HepG2 (cell line): ENCODE measurements around the gene SMYD5. TPM values are rescaled to one million over a fixed set of nuclear protein-coding genes. Genes with fewer than 3 reads are reported as not detected.
A peak's percentile ranks its signal among the peaks of the same experiment; 100 is the strongest.

Experiments
- CAMTA2 ChIP-seq: sonication (generic); formaldehyde crosslinking; IDR thresholded peaks from 2 replicates; pipeline ENCODE4 v1.4.0; 2020; ENCODE audit warnings: mild to moderate bottlenecking, missing genetic modification reagents, borderline replicate concordance
- ELK4 ChIP-seq: sonication (generic); formaldehyde crosslinking; IDR thresholded peaks from 2 replicates; pipeline ENCODE4 v1.9.0; 2021; ENCODE audit warnings: missing genetic modification reagents, borderline replicate concordance
- ETV5 ChIP-seq: IDR thresholded peaks from 2 replicates; pipeline ENCODE4 v1.6.1; 2018; ENCODE audit warnings: missing biosample characterization, missing genetic modification reagents, inconsistent platforms, borderline replicate concordance
- EZH2 ChIP-seq: conservative IDR thresholded peaks from 2 replicates; pipeline ENCODE4 v1.6.1; 2012; ENCODE audit warnings: mild to moderate bottlenecking, low read depth, low read length, moderate library complexity
- KDM2A ChIP-seq: sonication (generic); formaldehyde crosslinking; IDR thresholded peaks from 2 replicates; pipeline ENCODE4 v1.4.0; 2020; ENCODE audit warnings: low read depth, missing genetic modification reagents, borderline replicate concordance
- MYC ChIP-seq: sonication (generic); formaldehyde crosslinking; IDR thresholded peaks from 2 replicates; pipeline ENCODE4 v1.9.0; 2021; ENCODE audit warnings: missing genetic modification reagents, borderline replicate concordance
- NFIC ChIP-seq: IDR thresholded peaks from 2 replicates; pipeline ENCODE4 v1.6.1; 2012; ENCODE audit warnings: mild to moderate bottlenecking, low read length, inconsistent platforms
- ONECUT2 ChIP-seq: sonication (generic); formaldehyde crosslinking; IDR thresholded peaks from 2 replicates; pipeline ENCODE4 v1.4.0; 2020; ENCODE audit warnings: missing genetic modification reagents
- PCBP2 ChIP-seq: fragments of 200-400 bp; formaldehyde crosslinking; optimal IDR thresholded peaks from 2 replicates; pipeline ENCODE3; 2018; ENCODE audit warnings: low read length, low read depth; ENCODE audit not compliant: poor library complexity, severe bottlenecking
- PRPF4 ChIP-seq: fragments of 200-400 bp; formaldehyde crosslinking; IDR thresholded peaks from 2 replicates; pipeline ENCODE4 v1.6.1; 2016; ENCODE audit warnings: low read length, low read depth; ENCODE audit not compliant: poor library complexity, severe bottlenecking
- RARG ChIP-seq: sonication (generic); formaldehyde crosslinking; IDR thresholded peaks from 2 replicates; pipeline ENCODE4 v1.4.0; 2020; ENCODE audit warnings: low read depth, mild to moderate bottlenecking, missing genetic modification reagents
- RBM39 ChIP-seq: fragments of 200-400 bp; formaldehyde crosslinking; IDR thresholded peaks from one replicate; pipeline ENCODE4 v1.6.1; 2018; ENCODE audit warnings: antibody characterized with exemption, mild to moderate bottlenecking, low read depth, low read length; ENCODE audit not compliant: poor library complexity, severe bottlenecking
- RFX1 ChIP-seq: fragments of 450-650 bp; IDR thresholded peaks from 2 replicates; pipeline ENCODE4 v1.6.1; 2017
- TRIM22 ChIP-seq: fragments of 450-650 bp; IDR thresholded peaks from 2 replicates; pipeline ENCODE4 v1.6.1; 2017
- ZNF17 ChIP-seq: sonication (generic); formaldehyde crosslinking; IDR thresholded peaks from 2 replicates; pipeline ENCODE4 v1.5.0; 2020; ENCODE audit warnings: mild to moderate bottlenecking, missing genetic modification reagents
- ZNF513 ChIP-seq: sonication (generic); formaldehyde crosslinking; conservative IDR thresholded peaks from 2 replicates; pipeline ENCODE4 v1.5.0; 2020; ENCODE audit warnings: missing genetic modification reagents
- ZNF646 ChIP-seq: sonication (generic); formaldehyde crosslinking; IDR thresholded peaks from 2 replicates; pipeline ENCODE4 v1.9.0; 2021; ENCODE audit warnings: mild to moderate bottlenecking, missing genetic modification reagents
- polyA plus RNA-seq, 8 experiments: library from polyadenylated mRNA; depleted of rRNA in 3 of 8; stranded (reverse) in 7 of 8; unstranded in 1 of 8; fragments of >200 nt; fragmentation: Illumina TruSeq in 4 of 8; extraction: Trizol in 4 of 8; gene quantifications; 2 replicates each; pipeline versions ENCODE4 v1.2.1 to v1.2.3, GENCODE V29; 2011 to 2016; ENCODE audit warnings: low read depth in 4 of 8, missing spikeins in 1 of 8, mixed read lengths in 1 of 8; ENCODE audit not compliant: insufficient read depth in 1 of 8
- total RNA-seq, 5 experiments: library from RNA; depleted of rRNA; stranded (reverse); fragments of >200 nt; fragmentation: Illumina TruSeq; extraction: Trizol; gene quantifications; 2 replicates each; pipeline ENCODE4 v1.2.3, GENCODE V29; 2016; ENCODE audit warnings: low read depth in 1 of 5

Gene SMYD5
- total and polyA plus RNA-seq, 2 of the 13 experiments (the other 11 are each of a cell fraction or from before 2014, with no cell fraction given): 55.8 to 70.4 TPM

- peak; percentile 96 for TF ChIP-seq KDM2A
- no peak for TF ChIP-seq TRIM22
- TF ChIP-seq PRPF4: no peak
- TF ChIP-seq ETV5 (CRISPR knock-in tag): peak; percentile 58
- peak; percentile 30 for TF ChIP-seq PCBP2
- TF ChIP-seq ZNF646 (CRISPR knock-in tag): no peak; the same call in 1 of the 2 replicates
- TF ChIP-seq MYC: peak; percentile 99
- TF ChIP-seq RBM39: peak; percentile 99
- TF ChIP-seq NFIC: peak; percentile 35; the same call in 1 of the 2 replicates
- no peak for TF ChIP-seq EZH2
- TF ChIP-seq ELK4 (CRISPR knock-in tag): no peak
- TF ChIP-seq RARG (CRISPR knock-in tag): no peak
- peak; percentile 46; the same call in 1 of the 2 replicates for TF ChIP-seq ONECUT2
- no peak for TF ChIP-seq ZNF513
- TF ChIP-seq RFX1: peak; percentile 22; the same call in 1 of the 2 replicates
- no peak for TF ChIP-seq ZNF17 (CRISPR knock-in tag)
- no peak; the same call in 1 of the 2 replicates for TF ChIP-seq CAMTA2 (CRISPR knock-in tag)
Measured at GRCh38 chr2:73233932-73234832, 20.1 kb downstream of the SMYD5 start, which contains the start of gene CCT7 (continued).
